Limb (tissue), 2 donors: ENCODE measurements around the gene P2RX2.

ENCODE experiments used
- DNase-seq, 2 donors: peaks; one replicate each; pipeline ENCODE4 v3.0.0-alpha.2; 2016; ENCODE audit errors: extremely low spot score in 2 of 2

The P2RX2 gene

GRCh38 chr12:132660052-132660451 lies 41.5 kb downstream of the P2RX2 start:
- DNase-seq, result no peak

DNA sequence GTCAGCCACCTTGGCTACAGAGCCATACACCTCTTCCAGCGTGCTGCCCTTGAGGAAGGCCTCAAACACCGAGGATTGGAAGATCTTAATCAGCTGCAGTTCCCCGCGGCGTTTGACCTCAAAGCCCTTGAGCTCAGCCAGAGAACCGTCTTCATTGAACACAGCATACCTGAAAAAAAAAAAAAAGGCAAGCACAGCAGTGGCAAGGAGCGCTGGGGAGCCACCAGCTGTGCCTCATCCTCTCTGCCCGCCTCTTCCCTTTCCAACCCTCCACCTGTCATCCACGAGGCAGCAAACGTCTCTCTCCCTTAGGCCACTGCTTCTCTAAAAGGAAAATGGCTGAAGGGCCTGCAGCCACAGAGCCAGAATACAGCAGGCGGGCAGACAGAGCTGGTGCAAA lies 42.4 kb downstream of the P2RX2 start:
- DNase-seq, result no peak

GRCh38 chr12:132661972-132662371 lies 43.4 kb downstream of the P2RX2 start:
- DNase-seq, result no peak

GRCh38 chr12:132662901-132663755 lies 44.6 kb downstream of the P2RX2 start:
- no peak for DNase-seq

DNA sequence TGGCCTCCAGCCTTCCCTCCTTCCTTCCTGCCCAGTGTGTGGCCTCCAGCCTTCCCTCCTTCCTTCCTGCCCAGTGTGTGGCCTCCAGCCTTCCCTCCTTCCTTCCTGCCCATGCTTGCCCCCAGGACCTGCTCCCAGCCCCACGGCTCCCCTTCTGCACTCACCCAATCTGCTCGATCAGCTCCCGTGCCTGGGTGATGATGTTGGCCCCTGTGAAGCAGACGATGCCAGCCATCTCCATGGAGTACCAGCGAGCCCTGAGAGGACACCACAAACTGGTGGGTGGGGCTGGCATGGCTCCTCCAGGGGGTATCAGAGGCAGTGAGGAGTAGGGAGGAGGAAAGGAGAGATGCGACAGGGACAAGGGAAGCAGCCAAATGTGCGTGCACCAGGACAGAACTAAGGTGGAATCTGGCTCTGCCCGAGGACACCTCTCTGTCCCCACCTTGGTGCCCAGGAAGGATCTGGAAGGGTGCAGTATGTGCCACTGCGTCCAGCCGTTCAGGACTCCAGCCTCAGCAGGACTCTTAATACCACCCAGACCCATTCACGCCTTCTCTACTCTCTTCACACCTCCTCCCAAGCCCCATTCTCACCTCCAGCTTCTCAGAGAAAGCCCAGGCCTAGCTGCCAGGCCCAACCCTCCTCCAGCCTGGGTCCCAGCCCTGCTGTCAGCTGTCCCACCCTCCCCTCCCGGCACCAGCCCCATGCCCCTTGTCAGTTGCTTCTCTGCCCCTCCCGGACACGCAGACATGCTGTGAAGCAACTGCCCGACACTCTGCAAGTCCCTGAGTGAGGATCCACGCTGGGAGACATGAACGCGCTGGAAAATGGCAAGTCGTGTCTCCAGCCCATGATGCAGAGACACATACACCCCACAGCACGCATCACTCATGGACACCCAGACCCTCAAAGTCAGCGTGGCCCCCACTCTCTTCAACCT lies 45.9 kb downstream of the P2RX2 start:
- no peak for DNase-seq

GRCh38 chr12:132665149-132665491 lies 46.5 kb downstream of the P2RX2 start:
- DNase-seq, result no peak

DNA sequence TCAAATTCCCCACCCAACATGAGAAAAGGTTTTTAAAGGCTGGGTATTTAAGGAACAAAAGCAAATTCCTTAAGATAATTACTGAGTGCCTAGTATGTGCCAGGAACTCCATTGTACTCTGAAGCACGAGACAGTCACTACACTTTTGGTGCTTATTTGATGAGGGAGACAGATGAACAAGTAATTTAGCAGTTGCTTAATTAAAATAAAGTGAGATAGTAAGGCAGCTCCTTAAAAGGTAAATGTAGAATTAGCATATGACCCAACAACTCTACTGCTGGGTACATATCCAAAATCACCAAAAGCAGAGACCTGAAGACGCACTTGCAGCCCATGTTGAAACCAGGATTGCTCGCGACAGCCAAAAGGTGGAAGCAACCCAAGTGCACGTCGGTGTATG lies 47.2 kb downstream of the P2RX2 start:
- DNase-seq, result no peak

DNA sequence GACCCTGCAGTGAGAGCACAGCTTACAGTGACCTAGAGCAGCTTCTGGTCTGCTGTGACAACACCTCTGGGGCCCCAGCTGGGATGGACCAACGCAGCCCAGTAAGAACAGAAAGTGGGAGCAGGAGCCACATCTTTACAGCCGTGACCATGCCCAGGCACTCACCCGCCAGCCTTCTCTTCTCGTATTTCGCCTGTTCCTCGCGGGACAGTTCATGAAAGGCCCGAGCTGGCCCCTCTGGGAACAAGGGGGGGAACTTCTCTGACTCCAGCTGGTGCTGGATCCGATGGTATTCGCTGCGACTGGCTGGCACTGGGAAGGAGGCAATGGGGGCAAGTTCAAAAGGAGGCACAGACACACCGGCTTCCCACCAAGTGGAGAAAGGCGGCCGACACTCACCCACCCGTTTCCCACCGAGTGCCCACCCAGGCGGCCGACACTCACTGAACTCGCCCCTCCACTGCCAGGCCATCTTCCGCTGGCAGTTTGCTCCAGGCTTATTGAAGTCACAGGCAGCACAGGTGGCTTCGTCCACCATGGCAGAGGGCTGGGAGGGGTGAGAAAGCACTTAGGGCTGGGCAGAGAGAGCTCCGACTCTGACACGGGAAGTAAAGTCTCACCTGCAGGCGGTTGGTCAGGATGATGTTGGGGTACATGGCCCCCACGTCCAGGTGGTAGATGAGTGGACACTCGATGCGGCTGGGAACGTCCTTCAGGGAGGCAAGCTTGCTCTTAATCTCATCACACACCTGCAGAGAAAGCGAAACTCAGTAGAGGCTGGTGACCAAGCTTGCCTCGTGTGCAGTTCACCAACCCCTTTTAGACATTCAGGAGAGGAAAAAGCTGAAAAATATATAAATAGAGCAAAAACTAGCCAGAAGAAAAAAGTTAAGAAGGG lies 49.9 kb downstream of the P2RX2 start:
- no peak for DNase-seq

GRCh38 chr12:132669166-132669879 lies 50.7 kb downstream of the P2RX2 start:
- DNase-seq, result no peak
